ENCODE results near the gene ALAS2. TPM values are rescaled to one million over a fixed set of nuclear protein-coding genes. Genes with fewer than 3 reads are reported as not detected.
"Not testable (repeated sequence)": the region's sequence is repeated elsewhere in the genome, so short reads cannot be mapped to it uniquely, and the experiment has no call there.

The ALAS2 gene
- not detected in 2 replicates for total RNA-seq (2014; rRNA removed; shearing (Covaris generic); ENCODE audit: low replicate concordance)

GRCh38 chrX:55030271-55031205, at the start of gene ALAS2:
ALAS2 (minus strand) TSS chrX:55030977; CDS start chrX:55026000, 4,977 bp downstream.
- Histone ChIP-seq H3K9me2 (replicated peaks; ENCODE audit: insufficient read depth, low read length) (no peaks in the 10 kb centered on the region), H3K27ac (ENCODE audit: low read length) (no peak within 1 kb of the TSS), H3K79me2 (ENCODE audit: low read length) (no peaks in the 10 kb centered on the region), H3K9ac (ENCODE audit: low read length) (no peak within 1 kb of the TSS), H2AFZ (ENCODE audit: low read length) (no peak within 1 kb of the TSS), H3K9me3 (ENCODE audit: low read length) (no peaks in the 10 kb centered on the region), H3K36me3 (ENCODE audit: insufficient read depth, low read length) (no peaks in the 10 kb centered on the region), H3K4me2 (ENCODE audit: low read depth, low read length, poor library complexity, severe bottlenecking) (no peak within 1 kb of the TSS), H3K27me3 (ENCODE audit: low read length) (no peaks in the 10 kb centered on the region), H3K4me3 (ENCODE audit: low read length) (no peak within 1 kb of the TSS), H3K4me1 (ENCODE audit: low read length) (no peaks in the 10 kb centered on the region), H4K20me1 (ENCODE audit: insufficient read depth, low read depth, low read length) (no peaks in the 10 kb centered on the region)
- DNase-seq = no peak

- Histone ChIP-seq H3K4me1 (ENCODE audit: low read length) (no peaks in the 10 kb centered on the region), H3K27me3 (ENCODE audit: low read length) (no peaks in the 10 kb centered on the region), H3K4me2 (ENCODE audit: low read depth, low read length, poor library complexity, severe bottlenecking) (no peak within 1 kb of the TSS), H3K9me2 (replicated peaks; ENCODE audit: insufficient read depth, low read length) (no peaks in the 10 kb centered on the region), H3K9me3 (ENCODE audit: low read length) (no peaks in the 10 kb centered on the region), H3K4me3 (ENCODE audit: low read length) (no peak within 1 kb of the TSS), H3K79me2 (ENCODE audit: low read length) (no peaks in the 10 kb centered on the region), H2AFZ (ENCODE audit: low read length) (no peak within 1 kb of the TSS), H4K20me1 (ENCODE audit: insufficient read depth, low read depth, low read length) (no peaks in the 10 kb centered on the region), H3K36me3 (ENCODE audit: insufficient read depth, low read length) (no peaks in the 10 kb centered on the region), H3K9ac (ENCODE audit: low read length) (no peak within 1 kb of the TSS), H3K27ac (ENCODE audit: low read length) (no peak within 1 kb of the TSS)
- DNase-seq = no peak
Observed at GRCh38 chrX:55074851-55075467, 44.2 kb upstream of the ALAS2 start, which contains the start of gene PAGE2B. PAGE2B (plus strand) TSS chrX:55075030; CDS start chrX:55076042, 1,012 bp downstream.

- Histone ChIP-seq H3K27ac (ENCODE audit: low read length) (no peak overlapping the region), H3K9me2 (replicated peaks; ENCODE audit: insufficient read depth, low read length) (no peaks in the 10 kb centered on the region), H3K9ac (ENCODE audit: low read length) (no peak overlapping the region), H3K9me3 (ENCODE audit: low read length) (no peaks in the 10 kb centered on the region), H4K20me1 (ENCODE audit: insufficient read depth, low read depth, low read length) (no peaks in the 10 kb centered on the region), H3K4me3 (ENCODE audit: low read length) (no peak overlapping the region), H3K4me2 (ENCODE audit: low read depth, low read length, poor library complexity, severe bottlenecking) (no peak overlapping the region), H3K36me3 (ENCODE audit: insufficient read depth, low read length) (no peaks in the 10 kb centered on the region), H3K4me1 (ENCODE audit: low read length) (no peaks in the 10 kb centered on the region), H3K27me3 (ENCODE audit: low read length) (no peaks in the 10 kb centered on the region), H2AFZ (ENCODE audit: low read length) (no peak overlapping the region), H3K79me2 (ENCODE audit: low read length) (no peaks in the 10 kb centered on the region)
- no peak for DNase-seq
Observed at GRCh38 chrX:55072286-55072685, 41.5 kb upstream of the ALAS2 start.

DNA sequence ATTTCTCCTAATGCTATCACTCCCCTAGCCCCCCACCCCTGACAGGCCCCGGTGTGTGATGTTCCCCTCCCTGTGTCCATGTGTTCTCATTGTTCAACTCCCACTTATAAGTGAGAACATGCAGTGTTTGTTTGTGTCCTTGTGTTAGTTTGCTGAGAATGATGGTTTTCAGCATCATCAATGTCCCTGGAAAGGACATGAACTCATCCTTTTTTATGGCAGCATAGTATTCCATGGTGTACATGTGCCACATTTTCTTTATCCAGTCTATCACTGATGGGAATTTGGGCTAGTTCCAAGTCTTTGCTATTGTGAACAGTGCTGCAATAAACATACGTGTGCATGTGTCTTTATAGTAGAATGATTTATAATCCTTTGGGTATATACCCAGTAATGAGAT, 36.4 kb upstream of the ALAS2 start:
- DNase-seq; H3K79me2 ChIP-seq (ENCODE audit: low read length): not testable (repeated sequence)

DNA sequence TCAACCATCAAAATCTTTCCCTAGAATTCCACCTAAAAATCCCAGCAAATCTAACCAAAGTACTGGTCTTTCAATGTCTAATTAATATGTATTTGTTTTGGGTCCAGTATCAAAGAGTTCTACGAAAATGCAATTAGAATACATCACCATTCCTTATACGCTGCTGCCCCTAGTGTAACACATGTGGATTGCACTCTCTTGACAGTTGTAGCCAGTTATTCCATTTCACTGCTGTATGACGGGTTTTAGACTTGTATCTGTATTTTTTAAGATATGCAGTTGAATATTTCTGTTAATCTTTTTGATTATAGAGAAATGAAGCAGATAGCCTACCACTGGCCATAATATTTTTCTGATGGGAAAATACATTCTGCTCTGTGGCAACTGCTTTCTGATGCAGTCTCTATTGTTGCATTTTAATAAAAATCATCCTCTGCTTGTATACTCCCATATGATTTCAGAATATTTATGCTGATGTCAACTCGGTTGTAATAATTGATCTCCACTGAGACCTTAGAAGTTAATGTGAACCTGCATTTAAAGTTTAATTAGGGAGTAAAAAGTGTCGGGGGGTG, 27.0 kb upstream of the ALAS2 start:
- no peaks in the 10 kb centered on the region for H3K36me3 ChIP-seq (ENCODE audit: insufficient read depth, low read length)
- H3K9me3 ChIP-seq (ENCODE audit: low read length) = no peaks in the 10 kb centered on the region
- H2AFZ ChIP-seq (ENCODE audit: low read length) = no peak overlapping the region
- no peaks in the 10 kb centered on the region for H3K79me2 ChIP-seq (ENCODE audit: low read length)
- H4K20me1 ChIP-seq (ENCODE audit: insufficient read depth, low read depth, low read length) = no peaks in the 10 kb centered on the region
- DNase-seq = peak; percentile 75
- no peak overlapping the region for H3K4me3 ChIP-seq (ENCODE audit: low read length)
- no peak overlapping the region for H3K9ac ChIP-seq (ENCODE audit: low read length)
- H3K4me2 ChIP-seq (ENCODE audit: low read depth, low read length, poor library complexity, severe bottlenecking) = no peak overlapping the region
- H3K27ac ChIP-seq (ENCODE audit: low read length) = no peak overlapping the region
- H3K4me1 ChIP-seq (ENCODE audit: low read length) = no peaks in the 10 kb centered on the region
- no peaks in the 10 kb centered on the region for H3K27me3 ChIP-seq (ENCODE audit: low read length)
- H3K9me2 ChIP-seq (replicated peaks; ENCODE audit: insufficient read depth, low read length) = no peaks in the 10 kb centered on the region

More for the DNA sequence above, 36.4 kb upstream of the ALAS2 start:
- not testable (repeated sequence) for H4K20me1 ChIP-seq (ENCODE audit: insufficient read depth, low read depth, low read length); H3K27me3 ChIP-seq (ENCODE audit: low read length); H3K4me3 ChIP-seq (ENCODE audit: low read length); H3K27ac ChIP-seq (ENCODE audit: low read length); H2AFZ ChIP-seq (ENCODE audit: low read length); H3K9me2 ChIP-seq (replicated peaks; ENCODE audit: insufficient read depth, low read length); H3K36me3 ChIP-seq (ENCODE audit: insufficient read depth, low read length); H3K9me3 ChIP-seq (ENCODE audit: low read length); H3K4me2 ChIP-seq (ENCODE audit: low read depth, low read length, poor library complexity, severe bottlenecking); H3K4me1 ChIP-seq (ENCODE audit: low read length); H3K9ac ChIP-seq (ENCODE audit: low read length)

- Histone ChIP-seq H3K27ac (ENCODE audit: low read length) (no peak overlapping the region), H4K20me1 (ENCODE audit: insufficient read depth, low read depth, low read length) (no peaks in the 10 kb centered on the region), H3K4me2 (ENCODE audit: low read depth, low read length, poor library complexity, severe bottlenecking) (no peak overlapping the region), H3K9me2 (replicated peaks; ENCODE audit: insufficient read depth, low read length) (no peaks in the 10 kb centered on the region), H3K4me3 (ENCODE audit: low read length) (no peak overlapping the region), H3K36me3 (ENCODE audit: insufficient read depth, low read length) (no peaks in the 10 kb centered on the region), H3K4me1 (ENCODE audit: low read length) (no peaks in the 10 kb centered on the region), H3K9me3 (ENCODE audit: low read length) (no peaks in the 10 kb centered on the region), H2AFZ (ENCODE audit: low read length) (no peak overlapping the region; the same call in 1 of the 2 replicates), H3K9ac (ENCODE audit: low read length) (no peak overlapping the region), H3K79me2 (ENCODE audit: low read length) (no peaks in the 10 kb centered on the region), H3K27me3 (ENCODE audit: low read length) (no peaks in the 10 kb centered on the region)
- DNase-seq = no peak
Observed at GRCh38 chrX:55056820-55057674, 26.3 kb upstream of the ALAS2 start.

DNA sequence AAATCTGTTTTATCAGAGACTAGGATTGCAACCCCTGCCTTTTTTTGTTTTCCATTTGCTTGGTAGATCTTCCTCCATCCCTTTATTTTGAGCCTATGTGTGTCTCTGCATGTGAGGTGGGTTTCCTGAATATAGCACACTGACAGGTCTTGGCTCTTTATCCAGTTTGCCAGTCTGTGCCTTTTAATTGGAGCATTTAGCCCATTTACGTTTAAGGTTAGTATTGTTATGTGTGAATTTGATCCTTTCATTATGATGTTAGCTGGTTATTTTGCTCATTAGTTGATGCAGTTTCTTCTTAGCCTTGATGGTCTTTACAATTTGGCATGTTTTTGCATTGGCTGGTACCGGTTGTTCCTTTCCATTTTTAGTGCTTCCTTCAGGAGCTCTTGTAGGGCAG, 19.8 kb upstream of the ALAS2 start:
- not testable (repeated sequence) for H3K4me2 ChIP-seq (ENCODE audit: low read depth, low read length, poor library complexity, severe bottlenecking); H2AFZ ChIP-seq (ENCODE audit: low read length); H3K9ac ChIP-seq (ENCODE audit: low read length); DNase-seq; H3K9me3 ChIP-seq (ENCODE audit: low read length); H4K20me1 ChIP-seq (ENCODE audit: insufficient read depth, low read depth, low read length); H3K9me2 ChIP-seq (replicated peaks; ENCODE audit: insufficient read depth, low read length); H3K27me3 ChIP-seq (ENCODE audit: low read length); H3K27ac ChIP-seq (ENCODE audit: low read length); H3K4me3 ChIP-seq (ENCODE audit: low read length); H3K4me1 ChIP-seq (ENCODE audit: low read length); H3K79me2 ChIP-seq (ENCODE audit: low read length); H3K36me3 ChIP-seq (ENCODE audit: insufficient read depth, low read length)

Measured in Karpas-422 (cell line).